A549 (cell line): ENCODE measurements around the gene TRA2B. TPM values are rescaled to one million over a fixed set of nuclear protein-coding genes. Genes with fewer than 3 reads are reported as not detected.
"Not testable (repeated sequence)": the region's sequence is repeated elsewhere in the genome, so short reads cannot be mapped to it uniquely, and the experiment has no call there.

ENCODE experiments used
- ATAC-seq, 2 experiments: fragments of 200-7000 bp in 1 of 2; fragments of >200 bp in 1 of 2; cut with Nextera tagmentation in 1 of 2; cut with Tn5 transposase in 1 of 2; 3 replicates each; pipeline versions ENCODE4 v1.8.0 to v1.9.1; 2018 to 2020; ENCODE audit warnings: mild to moderate bottlenecking in 1 of 2, moderate library complexity in 1 of 2
- CTCF ChIA-PET: fragments of 300-600 bp; sonication (Branson Sonifier 250); formaldehyde crosslinking; extraction: SDS; loops from one replicate; lab custom pipeline; 2021; ENCODE audit warnings: antibody characterized with exemption, inconsistent platforms; lab: Yijun Ruan, JAX
- POLR2A ChIA-PET: fragments of 350-600 bp; formaldehyde crosslinking; extraction: SDS; loops from one replicate; lab custom pipeline; 2021; ENCODE audit warnings: antibody characterized with exemption, inconsistent platforms; lab: Yijun Ruan, JAX
- DNase-seq, 2 experiments: peaks; one replicate each; pipeline versions ENCODE4 v3.0.0 to v3.0.0-alpha.2; 2011 to 2016; ENCODE audit warnings: low read depth in 1 of 2, low spot score in 1 of 2
- FAIRE-seq: peaks from 2 replicates; lab custom pipeline; 2011; peaks lifted over from hg19 to GRCh38; lab: Jason Lieb, UNC
- H3K27ac ChIP-seq, 2 experiments: fragments of >200 bp; sonication (Bioruptor Twin); formaldehyde crosslinking; 3 replicates each; pipeline ENCODE4 v1.5.1; 2016 to 2017
- H3K4me1 ChIP-seq: fragments of >200 bp; sonication (Bioruptor Twin); formaldehyde crosslinking; 3 replicates; pipeline ENCODE4 v1.6.1; 2016
- H3K4me2 ChIP-seq: fragments of >200 bp; sonication (Bioruptor Twin); formaldehyde crosslinking; 3 replicates; pipeline ENCODE4 v1.6.1; 2016
- H3K4me3 ChIP-seq: fragments of >200 bp; sonication (Bioruptor Twin); formaldehyde crosslinking; 3 replicates; pipeline ENCODE4 v1.5.1; 2016
- H3K9me3 ChIP-seq: fragments of >200 bp; sonication (Bioruptor Twin); formaldehyde crosslinking; 3 replicates; pipeline ENCODE4 v1.6.1; 2016
- BHLHE40 ChIP-seq: IDR thresholded peaks from 2 replicates; pipeline ENCODE4 v1.6.1; 2012; ENCODE audit warnings: low read depth, low read length, inconsistent platforms
- CBX2 ChIP-seq: fragments of 200-600 bp; sonication (generic); IDR thresholded peaks from 2 replicates; pipeline ENCODE4 v1.6.1; 2016; ENCODE audit warnings: low read depth, mild to moderate bottlenecking, borderline replicate concordance
- FOSL2 ChIP-seq, 2 experiments: fragments of 450-650 bp in 1 of 2; fragments of >200 bp in 1 of 2; sonication (Bioruptor Twin) in 1 of 2; formaldehyde crosslinking; IDR thresholded peaks; 2 replicates each; pipeline versions ENCODE4 v1.5.0 to v1.6.1; 2016 to 2020; ENCODE audit warnings: mild to moderate bottlenecking in 1 of 2, moderate library complexity in 1 of 2
- HDAC2 ChIP-seq: fragments of 200-600 bp; sonication (generic); IDR thresholded peaks from 2 replicates; pipeline ENCODE4 v1.6.1; 2016
- MAFK ChIP-seq: fragments of 450-650 bp; IDR thresholded peaks from 2 replicates; pipeline ENCODE4 v1.6.1; 2014; ENCODE audit not compliant: partially characterized antibody
- MYC ChIP-seq: IDR thresholded peaks from 2 replicates; pipeline ENCODE4 v1.6.1; 2012; ENCODE audit warnings: mild to moderate bottlenecking, inconsistent platforms, low read length, improper control_type of control experiment, borderline replicate concordance
- NPAS2 ChIP-seq: fragments of 250-450 bp; sonication (Bioruptor Pico); IDR thresholded peaks from 2 replicates; pipeline ENCODE4 v1.8.0; 2022; ENCODE audit warnings: mild to moderate bottlenecking, moderate library complexity, borderline replicate concordance
- POLR2AphosphoS2 ChIP-seq: conservative IDR thresholded peaks from 2 replicates; pipeline ENCODE4 v1.6.1; 2012; ENCODE audit warnings: low read length, improper control_type of control experiment, inconsistent platforms
- TFCP2L1 ChIP-seq: fragments of 250-450 bp; sonication (Bioruptor Pico); IDR thresholded peaks from 2 replicates; pipeline ENCODE4 v1.5.0; 2021; ENCODE audit warnings: mild to moderate bottlenecking
- WGBS: methylation state at CpG from one replicate; pipeline ENCODE4 v1.1.6; 2017; ENCODE audit errors: missing lambda C conversion rate; 5-methylcytosine and 5-hydroxymethylcytosine counted together
- polyA plus RNA-seq, 4 experiments: library from polyadenylated mRNA; depleted of rRNA in 3 of 4; stranded (reverse); fragments of >200 nt; fragmentation: RNase III in 1 of 4; extraction: RNeasy Plus Mini Kit Qiagen cat#74134 plus additional on column Dnase treatment in 1 of 4; gene quantifications; 2 replicates in 3 of 4; 3 replicates in 1 of 4; pipeline ENCODE4 v1.2.3, GENCODE V29; 2011 to 2017
- TF ChIP-seq, protein P1 (sequence below): fragments of 200-600 bp; sonication (generic); IDR thresholded peaks from 2 replicates; pipeline ENCODE4 v1.6.1; 2016; ENCODE audit warnings: antibody characterized with exemption, mild to moderate bottlenecking, moderate library complexity

TRA2B gene
- polyA plus RNA-seq, 2 of the 4 experiments (the other 2 are of a cell fraction), result 193 to 273 TPM

- TF ChIP-seq, protein P1, sequence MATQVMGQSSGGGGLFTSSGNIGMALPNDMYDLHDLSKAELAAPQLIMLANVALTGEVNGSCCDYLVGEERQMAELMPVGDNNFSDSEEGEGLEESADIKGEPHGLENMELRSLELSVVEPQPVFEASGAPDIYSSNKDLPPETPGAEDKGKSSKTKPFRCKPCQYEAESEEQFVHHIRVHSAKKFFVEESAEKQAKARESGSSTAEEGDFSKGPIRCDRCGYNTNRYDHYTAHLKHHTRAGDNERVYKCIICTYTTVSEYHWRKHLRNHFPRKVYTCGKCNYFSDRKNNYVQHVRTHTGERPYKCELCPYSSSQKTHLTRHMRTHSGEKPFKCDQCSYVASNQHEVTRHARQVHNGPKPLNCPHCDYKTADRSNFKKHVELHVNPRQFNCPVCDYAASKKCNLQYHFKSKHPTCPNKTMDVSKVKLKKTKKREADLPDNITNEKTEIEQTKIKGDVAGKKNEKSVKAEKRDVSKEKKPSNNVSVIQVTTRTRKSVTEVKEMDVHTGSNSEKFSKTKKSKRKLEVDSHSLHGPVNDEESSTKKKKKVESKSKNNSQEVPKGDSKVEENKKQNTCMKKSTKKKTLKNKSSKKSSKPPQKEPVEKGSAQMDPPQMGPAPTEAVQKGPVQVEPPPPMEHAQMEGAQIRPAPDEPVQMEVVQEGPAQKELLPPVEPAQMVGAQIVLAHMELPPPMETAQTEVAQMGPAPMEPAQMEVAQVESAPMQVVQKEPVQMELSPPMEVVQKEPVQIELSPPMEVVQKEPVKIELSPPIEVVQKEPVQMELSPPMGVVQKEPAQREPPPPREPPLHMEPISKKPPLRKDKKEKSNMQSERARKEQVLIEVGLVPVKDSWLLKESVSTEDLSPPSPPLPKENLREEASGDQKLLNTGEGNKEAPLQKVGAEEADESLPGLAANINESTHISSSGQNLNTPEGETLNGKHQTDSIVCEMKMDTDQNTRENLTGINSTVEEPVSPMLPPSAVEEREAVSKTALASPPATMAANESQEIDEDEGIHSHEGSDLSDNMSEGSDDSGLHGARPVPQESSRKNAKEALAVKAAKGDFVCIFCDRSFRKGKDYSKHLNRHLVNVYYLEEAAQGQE, result no peak
- TF ChIP-seq BHLHE40, result no peak
- no peak for TF ChIP-seq HDAC2
- no peak for TF ChIP-seq NPAS2 (CRISPR knock-in tag)
- no peak for TF ChIP-seq CBX2
- TF ChIP-seq, all 56 proteins: peak for 0
Observed at GRCh38 chr3:185912512-185912911, 25.3 kb downstream of the TRA2B start (continued).

- H3K27ac ChIP-seq, POLR2A ChIA-PET, H3K9me3 ChIP-seq, H3K4me3 ChIP-seq, FAIRE-seq, H3K4me2 ChIP-seq, DNase-seq: not testable (repeated sequence)
- 37% methylated on average over 2 of the region's 2 CpGs for WGBS
- TF ChIP-seq TFCP2L1 (CRISPR knock-in tag) (0 out of 2 replicates have a peak, but pooled peaks have one; percentile 6), POLR2AphosphoS2 (0 out of 2 replicates have a peak, but pooled peaks have one; percentile 83)
- ATAC-seq, result peak; percentile 37 to 51
- CTCF ChIA-PET, result interaction anchor here (0.6 to 3.9 kb wide), 3 partner anchors 32 to 251 kb away, joined by 3 to 15 read pairs (median 3); no protein-coding TSS in a partner anchor
- H3K4me1 ChIP-seq, result peaks cover 11% of the 10 kb centered on the region; the same call in 1 of the 3 replicates
Observed at GRCh38 chr3:185911076-185911448, 26.8 kb downstream of the TRA2B start.

DNA sequence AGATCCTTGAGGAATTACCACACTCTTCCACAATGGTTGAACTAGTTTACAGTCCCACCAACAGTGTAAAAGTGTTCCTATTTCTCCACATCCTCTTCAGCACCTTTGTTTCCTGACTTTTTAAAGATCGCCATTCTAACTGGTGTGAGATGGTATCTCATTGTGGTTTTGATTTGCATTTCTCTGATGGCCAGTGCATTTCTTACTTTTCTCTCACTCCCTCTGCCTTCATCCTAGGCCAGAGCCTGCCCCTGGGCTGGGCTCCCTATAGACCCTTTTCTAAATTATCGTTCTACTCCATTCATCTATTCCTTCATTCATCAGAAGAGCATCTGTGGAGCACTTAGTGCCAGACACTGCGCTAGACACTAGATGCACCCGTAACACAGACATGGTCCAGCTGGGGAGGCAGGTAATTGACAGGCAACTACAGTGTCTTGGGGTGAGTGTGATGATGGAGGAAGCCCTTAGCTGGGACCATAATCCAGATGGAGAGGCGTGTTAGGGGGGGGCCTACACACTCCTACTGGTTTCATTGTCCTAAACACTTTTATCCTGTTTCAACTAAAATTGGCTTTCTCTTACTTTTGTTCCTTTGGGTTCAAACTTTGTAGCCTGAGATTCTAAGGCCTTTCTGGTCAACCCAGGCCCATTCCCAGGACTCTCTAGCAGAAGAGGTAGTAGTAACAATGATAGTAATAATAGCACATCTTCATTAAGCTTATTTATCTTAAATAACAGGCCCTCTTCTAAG, 27.3 kb downstream of the TRA2B start:
- H3K9me3 ChIP-seq, FAIRE-seq, H3K4me3 ChIP-seq, H3K27ac ChIP-seq, H3K4me1 ChIP-seq, H3K4me2 ChIP-seq, POLR2A ChIA-PET, DNase-seq: not testable (repeated sequence)
- CTCF ChIA-PET, result interaction anchor here (0.6 to 3.9 kb wide), 2 partner anchors 87 to 250 kb away, joined by 3 to 15 read pairs; no protein-coding TSS in a partner anchor
- WGBS, result 86% methylated on average over 5 of the region's 5 CpGs
- ATAC-seq, result peak; percentile 55 to 65

GRCh38 chr3:185909913-185910312, 27.9 kb downstream of the TRA2B start:
- not testable (repeated sequence) for ATAC-seq, H3K4me1 ChIP-seq, H3K27ac ChIP-seq, H3K4me3 ChIP-seq, FAIRE-seq, H3K4me2 ChIP-seq, H3K9me3 ChIP-seq, DNase-seq
- ChIA-PET POLR2A (interaction anchor here (0.6 kb wide), 1 partner anchor 249 kb away, joined by 3 read pairs; no protein-coding TSS in a partner anchor), CTCF (interaction anchor here (3.9 kb wide), 1 partner anchor 250 kb away, joined by 15 read pairs; no protein-coding TSS in a partner anchor)
- 61% methylated on average over 3 of the region's 4 CpGs for WGBS

DNA sequence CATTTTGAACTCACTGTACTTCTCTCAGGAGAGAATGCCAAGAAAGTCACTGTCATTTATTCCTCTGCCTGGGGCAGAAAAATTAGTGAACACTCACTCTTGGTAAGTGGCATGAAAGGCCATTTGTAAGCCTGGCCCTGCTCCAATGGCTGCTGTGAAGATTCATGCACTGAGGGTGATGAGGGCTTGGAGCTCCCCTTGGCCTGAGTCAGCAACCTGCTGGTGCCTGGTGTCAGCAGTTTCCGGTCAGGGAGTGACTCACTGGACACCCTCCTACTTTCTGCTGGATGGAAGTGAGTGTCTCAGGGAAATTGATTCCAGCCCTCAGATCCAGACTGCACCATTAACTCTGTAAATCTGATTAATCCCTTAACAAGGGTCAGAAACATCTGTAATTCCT, 37.6 kb downstream of the TRA2B start:
- ATAC-seq (peak; percentile 98 to 100), FAIRE-seq (no peak), DNase-seq (peak; percentile 64 to 68)
- WGBS, result 0% methylated on average over 1 of the region's 1 CpG
- POLR2A ChIA-PET, result no interaction called here
- Histone ChIP-seq H3K4me3 (no peak overlapping the region), H3K9me3 (no peaks in the 10 kb centered on the region), H3K27ac (peak overlapping the region in 1 of 2 experiments; percentile 62; a peak in 3 of 6 replicates), H3K4me1 (peaks cover 9% of the 10 kb centered on the region; the same call in 2 of the 3 replicates), H3K4me2 (peak overlapping the region; percentile 22)
- TF ChIP-seq MYC (no peak), MAFK (peak; percentile 98), FOSL2 (IDR thresholded peaks at IDR 0.05) (no peak), FOSL2 (CRISPR knock-in tag; IDR thresholded peaks at IDR 0.05) (peak; percentile 66)
- CTCF ChIA-PET, result interaction anchor here (1.0 to 2.0 kb wide), 2 partner anchors 20 to 240 kb away, joined by 5 to 9 read pairs; no protein-coding TSS in a partner anchor
